Adrenal gland (tissue), 5 donors: Measurements from ENCODE around the gene ZNF229.
"Not testable (repeated sequence)": the region's sequence is repeated elsewhere in the genome, so short reads cannot be mapped to it uniquely, and the experiment has no call there.

Source experiments
- POLR2A ChIP-seq, 2 donors: fragments of 450-650 bp; IDR thresholded peaks; one replicate each; pipeline ENCODE4 v1.6.1; 2017; ENCODE audit warnings: antibody characterized with exemption in 2 of 2, mild to moderate bottlenecking in 2 of 2, moderate library complexity in 1 of 2
- TF ChIP-seq, protein P1 (sequence below), 6 experiments: fragments of 450-650 bp in 4 of 6; fragments of 200-600 bp in 2 of 6; sonication (generic) in 1 of 6; IDR thresholded peaks; 1 replicate in 5 of 6; 2 replicates in 1 of 6; pipeline versions ENCODE4 v1.5.1 to v1.8.0; 2016 to 2021; ENCODE audit warnings: antibody characterized with exemption in 6 of 6, mild to moderate bottlenecking in 2 of 6, moderate library complexity in 1 of 6
- donor health status: DM: no; HTN: no; CAD: no.

DNA sequence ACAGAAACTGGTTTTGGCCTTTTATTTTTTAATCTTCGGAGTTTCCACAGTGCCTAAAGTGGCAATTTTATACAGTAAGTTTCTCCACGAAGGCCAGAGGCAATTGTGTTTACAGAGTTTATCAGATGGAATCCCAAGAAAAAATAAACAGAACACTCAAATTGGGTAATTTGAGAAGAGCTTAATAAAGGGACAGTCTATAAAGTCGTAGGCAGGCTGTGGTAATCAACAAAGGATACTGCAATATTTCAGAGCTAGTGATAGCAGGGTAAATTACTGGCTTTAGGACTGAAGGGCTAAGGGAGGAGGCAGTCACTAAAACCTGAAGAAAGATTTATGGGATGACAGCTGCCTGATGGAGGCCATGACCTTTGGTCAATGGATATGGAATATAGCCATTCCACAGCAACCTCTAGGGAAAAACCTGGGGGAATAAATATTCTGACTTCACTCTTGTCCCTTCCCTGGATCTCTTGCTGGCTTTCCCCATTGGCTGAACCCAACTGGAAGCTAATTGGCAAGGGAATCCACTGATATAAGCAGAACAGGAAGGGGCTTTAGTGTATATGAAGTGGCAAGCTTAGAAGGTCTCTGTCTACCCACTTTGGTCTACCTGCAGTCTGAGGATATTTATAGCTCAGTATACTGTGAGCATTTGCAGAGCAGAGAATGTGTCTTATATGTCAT lies 14.5 kb upstream of the ZNF229 start:
- TF ChIP-seq, protein P1, sequence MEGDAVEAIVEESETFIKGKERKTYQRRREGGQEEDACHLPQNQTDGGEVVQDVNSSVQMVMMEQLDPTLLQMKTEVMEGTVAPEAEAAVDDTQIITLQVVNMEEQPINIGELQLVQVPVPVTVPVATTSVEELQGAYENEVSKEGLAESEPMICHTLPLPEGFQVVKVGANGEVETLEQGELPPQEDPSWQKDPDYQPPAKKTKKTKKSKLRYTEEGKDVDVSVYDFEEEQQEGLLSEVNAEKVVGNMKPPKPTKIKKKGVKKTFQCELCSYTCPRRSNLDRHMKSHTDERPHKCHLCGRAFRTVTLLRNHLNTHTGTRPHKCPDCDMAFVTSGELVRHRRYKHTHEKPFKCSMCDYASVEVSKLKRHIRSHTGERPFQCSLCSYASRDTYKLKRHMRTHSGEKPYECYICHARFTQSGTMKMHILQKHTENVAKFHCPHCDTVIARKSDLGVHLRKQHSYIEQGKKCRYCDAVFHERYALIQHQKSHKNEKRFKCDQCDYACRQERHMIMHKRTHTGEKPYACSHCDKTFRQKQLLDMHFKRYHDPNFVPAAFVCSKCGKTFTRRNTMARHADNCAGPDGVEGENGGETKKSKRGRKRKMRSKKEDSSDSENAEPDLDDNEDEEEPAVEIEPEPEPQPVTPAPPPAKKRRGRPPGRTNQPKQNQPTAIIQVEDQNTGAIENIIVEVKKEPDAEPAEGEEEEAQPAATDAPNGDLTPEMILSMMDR (IDR thresholded peaks at IDR 0.05), result not testable (repeated sequence)
- not testable (repeated sequence) for TF ChIP-seq POLR2A (IDR thresholded peaks at IDR 0.05)
